ENCODE measurements around the gene COA6.
"Not testable (repeated sequence)": the region's sequence is repeated elsewhere in the genome, so short reads cannot be mapped to it uniquely, and the experiment has no call there.

Gene COA6, protein sequence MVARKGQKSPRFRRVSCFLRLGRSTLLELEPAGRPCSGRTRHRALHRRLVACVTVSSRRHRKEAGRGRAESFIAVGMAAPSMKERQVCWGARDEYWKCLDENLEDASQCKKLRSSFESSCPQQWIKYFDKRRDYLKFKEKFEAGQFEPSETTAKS

GRCh38 chr1:234373064-234373958 lies at the start of gene COA6:
TSS of gene COA6 (plus strand) at chr1:234373456. CDS start at chr1:234373467, 11 bp downstream.
- peak; percentile 92 for DNase-seq

DNA sequence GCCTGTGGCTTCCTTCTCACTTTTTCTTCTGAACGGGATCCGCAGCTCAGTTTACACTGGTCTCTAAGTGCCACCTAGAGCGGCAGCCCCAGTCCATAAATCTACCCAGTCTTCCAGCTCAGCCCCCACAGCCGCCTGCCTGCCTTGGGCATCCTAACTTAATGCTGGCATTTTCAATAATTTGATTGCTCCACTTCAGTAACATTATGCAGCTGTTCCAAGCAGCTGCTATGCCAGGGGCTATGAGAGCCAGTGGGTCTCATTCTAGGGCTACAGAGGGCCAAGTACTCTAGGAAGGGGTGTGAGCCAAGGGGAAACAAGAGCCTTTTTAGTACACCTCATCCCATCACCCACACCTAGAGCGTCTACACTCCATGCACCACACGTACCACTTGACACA lies 48.4 kb upstream of the COA6 start:
- no peak for DNase-seq

- DNase-seq, result no peak
These were observed 47.3 kb upstream of the COA6 start for GRCh38 chr1:234325878-234326496.

DNA sequence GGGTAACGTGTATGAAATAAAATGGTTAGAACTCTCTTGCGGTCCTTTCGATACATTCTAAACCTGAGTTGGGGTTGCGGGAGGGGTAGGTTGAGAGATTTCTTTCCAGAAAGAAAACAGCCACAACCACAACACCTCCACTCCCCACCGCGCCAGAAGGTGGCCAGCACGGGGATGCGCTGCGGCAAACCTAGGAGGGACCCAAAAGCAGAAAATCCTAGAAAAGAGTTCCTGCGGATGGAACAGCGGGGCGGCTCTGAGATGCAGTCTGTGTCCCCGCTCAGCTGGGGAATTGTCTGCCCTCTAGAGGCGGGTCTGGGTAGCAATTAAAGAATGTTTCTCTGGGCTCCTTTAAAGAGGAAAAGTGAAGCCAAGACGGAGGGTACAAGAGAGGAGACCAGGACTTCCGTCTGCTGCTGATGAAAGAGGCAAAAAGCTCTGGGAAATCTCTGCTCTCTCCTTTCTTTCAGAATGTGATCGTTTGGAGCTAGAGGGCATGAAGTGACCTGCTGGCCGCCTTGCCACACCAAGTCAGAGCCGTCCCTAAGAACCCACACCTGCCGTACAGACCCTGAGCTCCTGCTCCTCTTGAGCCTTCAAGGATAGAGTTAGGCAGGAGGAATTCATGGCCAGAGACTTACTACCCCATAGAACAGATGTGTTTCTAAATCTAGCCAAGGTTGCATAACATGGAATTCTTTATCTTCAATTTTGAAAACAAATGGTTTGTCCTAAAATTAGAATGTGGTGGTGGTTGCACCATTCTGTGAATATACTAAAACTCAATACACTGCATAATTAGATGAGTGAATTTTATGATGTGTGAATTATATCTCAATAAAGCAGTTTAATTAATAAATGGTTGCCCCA lies 46.5 kb upstream of the COA6 start:
- peak; percentile 31 for DNase-seq

DNA sequence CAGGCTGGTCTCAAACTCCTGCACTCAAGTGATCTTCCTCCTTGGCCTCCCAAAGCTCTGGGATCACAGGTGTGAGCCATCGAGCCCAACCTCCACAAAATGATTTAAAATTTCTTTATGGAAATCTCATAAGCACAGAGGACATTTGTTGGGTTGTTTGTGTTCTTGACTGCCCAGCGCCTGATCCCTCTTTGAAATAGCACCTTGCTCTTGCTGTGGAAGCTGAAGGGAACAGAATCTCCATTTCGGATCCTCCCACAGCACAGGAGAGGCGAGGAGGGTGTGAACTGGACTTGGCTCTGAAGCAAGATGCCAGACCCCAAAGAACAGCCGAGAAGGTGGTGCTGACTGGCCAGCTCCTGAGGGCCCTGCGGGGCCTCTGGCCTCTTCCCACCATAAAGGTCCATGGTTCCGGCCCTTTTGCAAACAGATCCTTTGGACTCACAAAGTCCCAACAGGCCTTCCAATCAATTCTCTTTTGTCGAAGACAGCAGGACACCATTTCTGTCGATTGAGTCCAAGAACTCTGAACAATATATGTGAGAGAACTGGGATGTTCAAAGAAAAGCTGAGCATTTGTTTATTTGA lies 45.6 kb upstream of the COA6 start:
- DNase-seq, result no peak

GRCh38 chr1:234330843-234331215 lies 42.4 kb upstream of the COA6 start:
- DNase-seq, result no peak

- no peak for DNase-seq
These were observed 41.7 kb upstream of the COA6 start for GRCh38 chr1:234331507-234331906.

- no peak for DNase-seq
These were observed 36.9 kb upstream of the COA6 start for GRCh38 chr1:234336359-234336758.

GRCh38 chr1:234337233-234337632 lies 36.0 kb upstream of the COA6 start:
- no peak for DNase-seq

DNA sequence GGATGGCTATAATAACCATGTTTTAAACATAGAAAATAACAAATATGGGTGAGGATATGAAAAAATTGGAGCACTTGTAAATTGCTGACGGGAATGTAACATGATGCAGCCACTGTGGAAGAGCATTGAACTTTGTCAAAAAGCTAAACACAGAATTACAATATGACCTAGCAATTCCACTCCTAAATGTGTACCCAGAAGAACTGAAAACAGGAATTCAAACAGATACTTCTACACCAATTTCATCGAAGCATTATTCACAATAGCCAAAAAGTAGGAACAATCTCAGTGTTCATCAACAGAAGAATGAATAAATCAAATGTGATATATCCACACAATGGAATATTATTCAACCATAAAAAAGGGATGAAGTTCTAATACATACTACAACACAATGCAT lies 32.7 kb upstream of the COA6 start:
- DNase-seq, result no peak

DNA sequence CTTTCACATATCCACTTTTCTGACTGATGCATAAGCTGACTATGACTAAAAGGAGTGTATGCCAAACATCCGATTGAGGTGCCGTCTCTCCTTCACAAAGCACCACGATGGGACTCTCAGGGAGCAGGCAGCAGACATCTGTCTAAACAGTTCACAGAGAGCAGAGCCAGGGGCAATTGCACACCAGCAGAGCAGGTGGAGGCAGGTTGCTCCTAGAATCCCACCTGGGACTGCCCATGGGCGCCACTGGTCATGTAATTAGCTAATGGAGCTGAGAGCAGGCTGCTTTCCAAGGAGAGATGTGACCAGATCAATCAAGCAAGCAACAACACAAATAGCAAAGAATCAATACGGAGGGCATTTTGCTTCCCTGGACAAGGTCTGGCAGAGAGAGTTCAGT lies 30.5 kb upstream of the COA6 start:
- DNase-seq, result no peak

DNA sequence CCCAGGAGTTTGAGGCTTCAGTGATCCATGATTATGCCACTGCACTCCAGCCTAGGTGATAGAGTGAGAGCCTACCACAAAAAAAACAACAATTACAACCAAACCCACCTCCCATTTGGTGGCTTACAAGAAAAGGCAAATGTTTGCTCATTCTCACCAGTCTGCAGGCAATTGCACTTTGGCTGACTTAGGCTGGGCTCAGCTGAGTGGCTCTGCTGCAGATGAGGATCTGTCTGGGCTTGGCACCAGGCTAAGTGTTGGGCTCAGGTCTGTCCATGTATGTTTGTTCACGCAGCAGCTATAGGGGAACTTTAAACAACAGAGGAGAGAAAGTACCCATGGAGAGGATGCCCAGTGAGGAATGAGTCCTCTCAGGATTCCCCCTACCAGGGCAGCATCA lies 28.0 kb upstream of the COA6 start:
- no peak for DNase-seq

- no peak for DNase-seq
These were observed 24.3 kb upstream of the COA6 start for GRCh38 chr1:234348964-234349363.

DNA sequence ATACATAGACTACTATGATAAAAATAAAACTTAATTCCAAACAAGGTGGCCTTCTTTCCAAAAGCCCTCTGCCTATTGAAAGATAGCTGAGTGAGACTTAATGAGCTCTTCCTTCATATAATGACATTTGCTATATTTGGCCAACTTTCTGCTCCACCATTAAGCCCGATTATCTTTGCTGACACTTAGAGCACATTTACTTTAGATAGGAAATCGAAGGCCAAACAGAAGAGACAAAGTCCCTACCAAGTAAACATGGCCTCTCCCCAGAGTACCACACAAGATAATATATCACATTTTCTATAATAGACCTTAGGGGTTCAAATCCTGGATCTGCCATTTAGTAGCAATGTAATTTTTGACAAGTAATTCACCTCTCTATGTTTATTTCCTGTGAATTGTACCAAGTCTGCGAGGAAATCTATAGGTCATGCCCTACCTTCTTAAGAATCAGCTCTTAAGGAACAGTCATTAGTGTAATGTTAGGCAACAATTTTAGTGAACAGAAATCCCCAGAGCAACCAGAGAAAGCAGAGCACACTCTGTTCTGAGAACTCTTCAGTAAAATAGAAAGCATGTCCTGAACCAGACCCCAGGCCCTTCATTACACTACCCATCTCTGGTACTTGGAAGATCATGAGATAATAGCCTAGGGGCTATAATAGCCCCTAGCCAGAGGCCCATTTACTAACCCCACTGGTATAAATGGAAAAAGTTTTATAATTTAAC lies 17.3 kb upstream of the COA6 start:
- no peak for DNase-seq

- not testable (repeated sequence) for DNase-seq
These were observed 16.5 kb upstream of the COA6 start for GRCh38 chr1:234356615-234357269.

DNA sequence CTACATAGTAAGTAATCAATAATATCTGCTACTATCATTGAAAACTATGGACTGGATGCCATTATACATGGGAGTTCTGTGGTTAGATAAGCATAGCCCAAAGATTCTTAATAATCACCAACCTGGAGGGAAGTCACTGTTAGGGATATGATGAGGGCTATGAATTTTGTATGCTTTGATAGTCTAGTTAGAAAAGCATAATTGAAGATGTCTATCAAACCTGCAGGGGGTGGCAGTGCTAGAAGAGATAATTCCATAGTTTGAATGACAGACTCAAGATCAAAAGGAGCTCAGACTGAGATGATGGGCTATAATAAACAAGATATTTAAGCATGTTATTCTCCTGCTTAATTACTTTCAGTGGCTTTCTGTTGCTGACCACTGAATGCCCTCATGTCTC lies 15.4 kb upstream of the COA6 start:
- DNase-seq, result no peak

GRCh38 chr1:234361102-234361603 lies 12.1 kb upstream of the COA6 start:
- DNase-seq, result no peak

DNA sequence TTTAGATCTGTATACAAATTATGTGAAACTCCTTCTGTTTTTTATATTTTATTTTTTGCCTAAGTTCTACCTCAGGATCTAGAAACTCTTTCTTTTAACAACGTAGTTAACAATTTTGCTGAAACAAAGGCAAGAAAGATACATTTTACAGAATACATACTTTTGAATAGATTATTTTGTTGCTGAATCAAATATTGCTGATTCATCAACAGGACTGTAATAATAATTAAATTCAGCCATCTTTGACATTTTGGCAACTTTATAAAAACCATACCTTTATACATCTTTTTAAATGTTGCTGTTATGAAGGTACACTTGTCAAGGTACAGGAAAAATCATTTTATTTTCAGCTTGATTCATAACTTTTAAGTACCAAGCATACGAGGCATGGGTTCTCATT lies 10.7 kb upstream of the COA6 start:
- DNase-seq, result no peak

DNA sequence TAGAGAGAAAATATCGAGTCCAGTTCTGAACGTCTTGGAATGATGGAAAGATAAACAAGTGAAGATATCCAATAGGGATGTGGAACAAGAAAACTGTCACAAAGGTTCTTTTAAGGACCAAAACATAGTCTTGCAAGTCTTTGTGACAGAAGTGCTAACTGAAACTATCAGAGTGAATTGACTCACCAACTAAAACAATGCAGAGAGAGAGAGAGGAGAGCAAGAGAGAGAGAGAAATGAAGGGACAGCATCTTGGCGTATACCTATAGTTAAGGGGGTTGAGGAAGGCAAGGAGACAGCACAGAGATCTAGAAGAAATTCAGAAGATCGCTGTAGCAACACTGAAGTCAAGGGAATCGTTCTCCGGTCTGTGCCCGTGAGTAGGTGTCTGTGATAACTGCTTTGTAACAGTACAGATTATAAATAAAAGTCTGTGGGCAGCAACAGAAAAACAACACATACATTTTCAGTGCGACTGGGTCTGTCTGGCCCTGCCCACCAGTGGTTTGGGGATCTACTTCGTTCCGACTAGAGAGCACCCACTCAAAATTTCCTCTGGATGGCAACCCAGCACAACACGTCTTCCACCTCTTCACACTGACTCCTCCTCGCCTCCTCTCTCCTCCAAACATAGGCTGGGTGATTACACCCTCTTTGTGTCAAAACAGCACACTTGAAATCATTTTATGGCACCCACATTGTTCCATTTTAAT lies 4.8 kb upstream of the COA6 start:
- no peak for DNase-seq

GRCh38 chr1:234369033-234369430 lies 4.2 kb upstream of the COA6 start:
- no peak for DNase-seq

DNA sequence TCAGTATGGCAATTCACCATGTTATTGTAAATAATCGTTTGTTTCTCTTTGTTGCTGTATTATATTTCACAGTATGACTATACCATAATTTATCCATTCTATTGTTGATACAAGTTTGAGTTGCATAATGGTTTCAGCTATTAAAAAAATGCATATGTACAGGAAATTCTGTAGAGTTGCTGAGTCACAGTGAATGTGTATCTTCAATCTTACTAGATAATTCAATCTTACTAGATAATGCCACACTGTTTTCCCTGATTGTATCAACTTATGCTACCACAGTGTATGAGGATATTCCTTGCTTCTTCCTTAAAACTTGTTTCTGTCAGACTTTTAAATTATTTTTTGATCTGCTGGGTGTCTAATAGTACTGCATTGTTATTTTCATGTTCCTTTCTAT lies 3.5 kb upstream of the COA6 start:
- DNase-seq, result no peak

Data from left hindlimb (tissue), 1 donor.